GM08714 (cell line): ENCODE measurements around the gene SMIM33.
"Not testable (repeated sequence)": the region's sequence is repeated elsewhere in the genome, so short reads cannot be mapped to it uniquely, and the experiment has no call there.

Source experiments
- H3K4me3 ChIP-seq: fragments of 200-500 bp; sonication (Bioruptor generic); 2 replicates; pipeline ENCODE4 v1.5.1; 2014; ENCODE audit warnings: mild to moderate bottlenecking, low read length, inconsistent platforms
- ZNF274 ChIP-seq: IDR thresholded peaks from 2 replicates; pipeline ENCODE4 v1.6.1; 2012; ENCODE audit warnings: mild to moderate bottlenecking, low read depth, low read length

Gene SMIM33

GRCh38 chr5:139482050-139482889 is 11.5 kb downstream of the SMIM33 start, which contains the start of gene STING1:
Gene STING1 (minus strand): TSS chr5:139482758. CDS start chr5:139481704, 1,054 bp downstream.
- TF ChIP-seq ZNF274, result no peak
- H3K4me3 ChIP-seq, result peak within 1 kb of the TSS; percentile 50; the same call in 1 of the 2 replicates

GRCh38 chr5:139482890-139483208 is 12.0 kb downstream of the SMIM33 start:
- H3K4me3 ChIP-seq, result peak overlapping the region; percentile 50; the same call in 1 of the 2 replicates

- TF ChIP-seq ZNF274, result no peak
- no peak overlapping the region for H3K4me3 ChIP-seq
Observed at GRCh38 chr5:139486201-139486600, 15.4 kb downstream of the SMIM33 start.

GRCh38 chr5:139488260-139488659 is 17.5 kb downstream of the SMIM33 start:
- no peak overlapping the region for H3K4me3 ChIP-seq
- TF ChIP-seq ZNF274, result no peak

- no peak for TF ChIP-seq ZNF274
- H3K4me3 ChIP-seq, result no peak overlapping the region
Observed at GRCh38 chr5:139492700-139493192, 21.9 kb downstream of the SMIM33 start.

GRCh38 chr5:139494256-139494655 is 23.5 kb downstream of the SMIM33 start:
- H3K4me3 ChIP-seq, result no peak overlapping the region
- no peak for TF ChIP-seq ZNF274

GRCh38 chr5:139494832-139495231 is 24.0 kb downstream of the SMIM33 start:
- no peak overlapping the region for H3K4me3 ChIP-seq
- no peak for TF ChIP-seq ZNF274

- H3K4me3 ChIP-seq, result no peak overlapping the region
- TF ChIP-seq ZNF274, result no peak
Observed at GRCh38 chr5:139495638-139496435, 25.0 kb downstream of the SMIM33 start.

- TF ChIP-seq ZNF274, result no peak
- H3K4me3 ChIP-seq, result no peak overlapping the region
Observed at GRCh38 chr5:139501381-139501780, 30.6 kb downstream of the SMIM33 start.

GRCh38 chr5:139503036-139503817 is 32.4 kb downstream of the SMIM33 start:
- H3K4me3 ChIP-seq, result not testable (repeated sequence)

GRCh38 chr5:139503879-139504278 is 33.1 kb downstream of the SMIM33 start:
- H3K4me3 ChIP-seq, result not testable (repeated sequence)

GRCh38 chr5:139504722-139505121 is 33.9 kb downstream of the SMIM33 start:
- H3K4me3 ChIP-seq, result not testable (repeated sequence)

- no peak overlapping the region for H3K4me3 ChIP-seq
- TF ChIP-seq ZNF274, result no peak
Observed at GRCh38 chr5:139512786-139513390, 42.1 kb downstream of the SMIM33 start.

GRCh38 chr5:139513434-139513833 is 42.6 kb downstream of the SMIM33 start:
- H3K4me3 ChIP-seq, result not testable (repeated sequence)
